ENCODE results near the gene TSPEAR.

Gene TSPEAR

GRCh38 chr21:44539991-44540666 is 171.2 kb downstream of the TSPEAR start, which contains the start of gene KRTAP10-1:
TSS of gene KRTAP10-1 (minus strand) at chr21:44540195. CDS start at chr21:44540150, 45 bp downstream.
- FAIRE-seq, result no peak

- FAIRE-seq, result no peak
These were observed 172.3 kb downstream of the TSPEAR start for GRCh38 chr21:44539046-44539445.

- FAIRE-seq, result no peak
These were observed 173.2 kb downstream of the TSPEAR start for GRCh38 chr21:44537930-44538911.

GRCh38 chr21:44535963-44536362 is 175.4 kb downstream of the TSPEAR start:
- FAIRE-seq, result no peak

GRCh38 chr21:44534688-44535087 is 176.7 kb downstream of the TSPEAR start:
- FAIRE-seq, result no peak

GRCh38 chr21:44533891-44534627 is 177.3 kb downstream of the TSPEAR start:
- no peak for FAIRE-seq

- no peak for FAIRE-seq
These were observed 178.1 kb downstream of the TSPEAR start for GRCh38 chr21:44533121-44533890.

GRCh38 chr21:44532712-44533111 is 178.7 kb downstream of the TSPEAR start:
- FAIRE-seq, result no peak

GRCh38 chr21:44531606-44532564 is 179.5 kb downstream of the TSPEAR start:
- no peak for FAIRE-seq

- no peak for FAIRE-seq
These were observed 180.3 kb downstream of the TSPEAR start for GRCh38 chr21:44530903-44531605.

- no peak for FAIRE-seq
These were observed 181.0 kb downstream of the TSPEAR start for GRCh38 chr21:44530221-44530902.

- no peak for FAIRE-seq
These were observed 181.8 kb downstream of the TSPEAR start for GRCh38 chr21:44529503-44530125.

GRCh38 chr21:44529011-44529421 is 182.4 kb downstream of the TSPEAR start:
- no peak for FAIRE-seq

- FAIRE-seq, result no peak
These were observed 182.8 kb downstream of the TSPEAR start for GRCh38 chr21:44528634-44528995.

- FAIRE-seq, result no peak
These were observed 183.3 kb downstream of the TSPEAR start for GRCh38 chr21:44527983-44528633.

GRCh38 chr21:44527156-44527982 is 184.0 kb downstream of the TSPEAR start:
- FAIRE-seq, result no peak

- FAIRE-seq, result no peak
These were observed 185.0 kb downstream of the TSPEAR start for GRCh38 chr21:44526096-44526997.
